ENCODE measurements around the gene DBR1. TPM values are rescaled to one million over a fixed set of nuclear protein-coding genes. Genes with fewer than 3 reads are reported as not detected.
"Not testable (repeated sequence)": the region's sequence is repeated elsewhere in the genome, so short reads cannot be mapped to it uniquely, and the experiment has no call there.

Gene DBR1
- total and polyA plus RNA-seq, 8 donors: 16.7 to 21.5 (median 20.2) TPM

- ATAC-seq: no peak
- intact Hi-C loops (cut with DNase I): no loop called here
- peaks cover 0 to 12% of the 10 kb centered on the region in 2 donors for H3K9me3 ChIP-seq
Measured at GRCh38 chr3:138154534-138154933, 20.2 kb downstream of the DBR1 start.

GRCh38 chr3:138148503-138148902 is 26.2 kb downstream of the DBR1 start:
- TF ChIP-seq CTCF (IDR thresholded peaks at IDR 0.05): no peak

More at GRCh38 chr3:138154534-138154933, 20.2 kb downstream of the DBR1 start:
- no peak for DNase-seq
- no peak for TF ChIP-seq CTCF (IDR thresholded peaks at IDR 0.05)
- Histone ChIP-seq H3K4me1 (no peaks in the 10 kb centered on the region), H3K27ac (no peak overlapping the region), H3K4me3 (no peak overlapping the region), H3K27me3 (no peaks in the 10 kb centered on the region), H3K36me3 (no peaks in the 10 kb centered on the region)

GRCh38 chr3:138142181-138142580 is 32.5 kb downstream of the DBR1 start:
- H3K4me3 ChIP-seq; H3K9me3 ChIP-seq; DNase-seq; intact Hi-C loops (cut with DNase I); ATAC-seq; H3K27me3 ChIP-seq; H3K36me3 ChIP-seq; H3K27ac ChIP-seq: not testable (repeated sequence)
- peaks cover 0 to 14% of the 10 kb centered on the region in 2 donors for H3K4me1 ChIP-seq

More at GRCh38 chr3:138148503-138148902, 26.2 kb downstream of the DBR1 start:
- DNase-seq (no peak), ATAC-seq (no peak)
- no peaks in the 10 kb centered on the region for H3K36me3 ChIP-seq
- no peak overlapping the region for H3K4me3 ChIP-seq
- H3K27me3 ChIP-seq: no peaks in the 10 kb centered on the region
- H3K9me3 ChIP-seq: peaks cover 0 to 1% of the 10 kb centered on the region in 2 donors
- H3K27ac ChIP-seq: no peak overlapping the region
- intact Hi-C loops (cut with DNase I): no loop called here
- no peaks in the 10 kb centered on the region for H3K4me1 ChIP-seq

- ATAC-seq (no peak), DNase-seq (no peak)
- H3K27ac ChIP-seq: no peak overlapping the region
- H3K36me3 ChIP-seq: no peaks in the 10 kb centered on the region
- H3K4me3 ChIP-seq: no peak overlapping the region
- intact Hi-C loops (cut with DNase I): no loop called here
- peaks cover 0 to 25% of the 10 kb centered on the region in 2 donors for H3K4me1 ChIP-seq
- TF ChIP-seq CTCF (IDR thresholded peaks at IDR 0.05): no peak
- no peaks in the 10 kb centered on the region for H3K27me3 ChIP-seq
- no peaks in the 10 kb centered on the region for H3K9me3 ChIP-seq
Measured at GRCh38 chr3:138140940-138141339, 33.8 kb downstream of the DBR1 start.

- Histone ChIP-seq H3K4me1 (peaks cover 0 to 37% of the 10 kb centered on the region in 2 donors), H3K4me3 (no peak overlapping the region), H3K27ac (no peak overlapping the region), H3K27me3 (no peaks in the 10 kb centered on the region), H3K36me3 (no peaks in the 10 kb centered on the region), H3K9me3 (no peaks in the 10 kb centered on the region)
- ATAC-seq: no peak
- intact Hi-C loops (cut with DNase I): no loop called here
- TF ChIP-seq CTCF (IDR thresholded peaks at IDR 0.05): no peak
- DNase-seq: no peak
Measured at GRCh38 chr3:138139691-138140090, 35.0 kb downstream of the DBR1 start.

GRCh38 chr3:138137861-138138260 is 36.9 kb downstream of the DBR1 start:
- no peak for ATAC-seq
- peaks cover 0 to 43% of the 10 kb centered on the region in 2 donors for H3K4me1 ChIP-seq
- H3K27me3 ChIP-seq: no peaks in the 10 kb centered on the region
- no peaks in the 10 kb centered on the region for H3K36me3 ChIP-seq
- no peak overlapping the region for H3K4me3 ChIP-seq
- peak overlapping the region in 1 of 2 donors; percentile 86 for H3K27ac ChIP-seq
- intact Hi-C loops (cut with DNase I): no loop called here
- DNase-seq: no peak
- TF ChIP-seq CTCF (IDR thresholded peaks at IDR 0.05): no peak
- no peaks in the 10 kb centered on the region for H3K9me3 ChIP-seq
